SK-N-SH (cell line): ENCODE measurements around the gene RAB11B. TPM values are rescaled to one million over a fixed set of nuclear protein-coding genes. Genes with fewer than 3 reads are reported as not detected.

ENCODE experiments used
- CTCF ChIA-PET: fragments of 300-600, 350-600 bp; formaldehyde crosslinking; extraction: SDS; loops from one replicate; lab custom pipeline; 2021; lab: Yijun Ruan, JAX
- POLR2A ChIA-PET: fragments of 350-600 bp; sonication (Branson Sonifier 250); formaldehyde crosslinking; extraction: SDS; loops from one replicate; lab custom pipeline; 2020; ENCODE audit warnings: antibody characterized with exemption, inconsistent platforms; lab: Yijun Ruan, JAX
- DNase-seq: peaks from one replicate; pipeline ENCODE4 v3.0.0; 2012
- H2AFZ ChIP-seq: fragments of 200-600 bp; sonication (generic); 2 replicates; pipeline ENCODE4 v1.8.1; 2016; ENCODE audit warnings: antibody characterized with exemption, mild to moderate bottlenecking, low read depth
- H3F3A ChIP-seq: fragments of 200-600 bp; sonication (generic); replicated peaks from 2 replicates; pipeline ENCODE3; 2016; ENCODE audit warnings: antibody characterized with exemption, mild to moderate bottlenecking; ENCODE audit not compliant: insufficient read depth
- H3K27ac ChIP-seq, 2 experiments: fragments of 200-500 bp in 1 of 2; fragments of 200-600 bp in 1 of 2; sonication (Bioruptor generic) in 1 of 2; sonication (generic), shearing (Covaris generic) in 1 of 2; 2 replicates each; pipeline versions ENCODE4 v1.5.1 to v1.6.1; 2014 to 2016; ENCODE audit warnings: low read depth in 2 of 2, inconsistent platforms in 1 of 2, low read length in 1 of 2, mild to moderate bottlenecking in 1 of 2, mixed read lengths in 1 of 2
- H3K27me3 ChIP-seq: fragments of 200-600 bp; sonication (generic), shearing (Covaris generic); 2 replicates; pipeline ENCODE4 v1.6.1; 2016; ENCODE audit warnings: mixed run types; ENCODE audit not compliant: insufficient read depth
- H3K36me3 ChIP-seq, 2 experiments: fragments of 200-500 bp in 1 of 2; fragments of 200-600 bp in 1 of 2; sonication (Bioruptor generic) in 1 of 2; sonication (generic) in 1 of 2; replicated peaks in 1 of 2; 2 replicates each; pipeline versions ENCODE3 to v1.5.1; 2014 to 2016; ENCODE audit warnings: low read length in 1 of 2, mild to moderate bottlenecking in 1 of 2; ENCODE audit not compliant: insufficient read depth in 2 of 2, control insufficient read depth in 1 of 2
- H3K4me1 ChIP-seq, 2 experiments: fragments of 200-500 bp in 1 of 2; fragments of 200-600 bp in 1 of 2; sonication (Bioruptor generic) in 1 of 2; sonication (generic), shearing (Covaris generic) in 1 of 2; 2 replicates each; pipeline versions ENCODE4 v1.5.1 to v1.6.1; 2014 to 2016; ENCODE audit warnings: low read depth in 1 of 2, low read length in 1 of 2, mixed run types in 1 of 2; ENCODE audit not compliant: insufficient read depth in 2 of 2, control insufficient read depth in 1 of 2
- H3K4me2 ChIP-seq: fragments of 200-600 bp; sonication (generic), shearing (Covaris generic); 2 replicates; pipeline ENCODE4 v1.6.1; 2017; ENCODE audit warnings: mixed run types
- H3K4me3 ChIP-seq, 2 experiments: fragments of 200-500 bp in 1 of 2; fragments of 200-600 bp in 1 of 2; sonication (Bioruptor generic) in 1 of 2; sonication (generic), shearing (Covaris generic) in 1 of 2; 2 replicates each; pipeline versions ENCODE4 v1.5.1 to v1.8.1; 2014 to 2016; ENCODE audit warnings: low read depth in 2 of 2, inconsistent platforms in 1 of 2, low read length in 1 of 2, mild to moderate bottlenecking in 1 of 2, mixed read lengths in 1 of 2, moderate library complexity in 1 of 2
- H3K79me2 ChIP-seq: fragments of 200-600 bp; sonication (generic); 2 replicates; pipeline ENCODE4 v1.8.1; 2017; ENCODE audit warnings: mild to moderate bottlenecking; ENCODE audit not compliant: insufficient read depth
- H3K9ac ChIP-seq: fragments of 200-600 bp; sonication (generic); 2 replicates; pipeline ENCODE4 v1.6.1; 2017; ENCODE audit warnings: mixed run types
- H3K9me2 ChIP-seq: fragments of 200-600 bp; sonication (generic); 2 replicates; pipeline ENCODE4 v1.6.1; 2017; ENCODE audit warnings: mixed run types
- H3K9me3 ChIP-seq: fragments of 200-600 bp; sonication (generic); 2 replicates; pipeline ENCODE4 v1.6.1; 2017; ENCODE audit warnings: mixed run types, mild to moderate bottlenecking, moderate library complexity
- H4K20me1 ChIP-seq: fragments of 200-600 bp; sonication (generic); 2 replicates; pipeline ENCODE4 v1.6.1; 2017; ENCODE audit warnings: mild to moderate bottlenecking, mixed run types; ENCODE audit not compliant: insufficient read depth
- CHD2 ChIP-seq: fragments of 150-350 bp; IDR thresholded peaks from 2 replicates; pipeline ENCODE4 v1.6.1; 2018; ENCODE audit warnings: low read length; ENCODE audit not compliant: partially characterized antibody
- ELF1 ChIP-seq: IDR thresholded peaks from 2 replicates; pipeline ENCODE4 v1.4.0; 2012
- EZH2phosphoT487 ChIP-seq: fragments of 200-600 bp; sonication (generic); IDR thresholded peaks from 2 replicates; pipeline ENCODE4 v1.6.1; 2017; ENCODE audit warnings: low read depth, mixed run types, mild to moderate bottlenecking, antibody characterized with exemption, moderate library complexity, borderline replicate concordance
- FOSL2 ChIP-seq: IDR thresholded peaks from 2 replicates; pipeline ENCODE4 v1.4.0; 2012; ENCODE audit warnings: low read depth, mild to moderate bottlenecking, moderate library complexity, borderline replicate concordance
- MXI1 ChIP-seq: IDR thresholded peaks from 2 replicates; pipeline ENCODE4 v1.6.1; 2012; ENCODE audit warnings: mild to moderate bottlenecking, low read depth, low read length, improper control_type of control experiment
- POLR2AphosphoS5 ChIP-seq: IDR thresholded peaks from 2 replicates; pipeline ENCODE4 v1.6.1; 2012; ENCODE audit warnings: low read depth, low read length
- RAD21 ChIP-seq: IDR thresholded peaks from 2 replicates; pipeline ENCODE4 v1.6.1; 2012; ENCODE audit warnings: mild to moderate bottlenecking, low read length
- RFX5 ChIP-seq: IDR thresholded peaks from 2 replicates; pipeline ENCODE4 v1.6.1; 2012; ENCODE audit warnings: mild to moderate bottlenecking, improper control_type of control experiment, low read length
- SIN3A ChIP-seq: IDR thresholded peaks from 2 replicates; pipeline ENCODE4 v1.6.1; 2012; ENCODE audit warnings: low read depth, mild to moderate bottlenecking, low read length, moderate library complexity, borderline replicate concordance
- TAF1 ChIP-seq: IDR thresholded peaks from 2 replicates; pipeline ENCODE4 v1.6.1; 2012; ENCODE audit warnings: low read depth, mild to moderate bottlenecking, low read length, moderate library complexity, borderline replicate concordance
- TCF12 ChIP-seq: IDR thresholded peaks from 2 replicates; pipeline ENCODE4 v1.4.0; 2012
- WGBS: methylation state at CpG from one replicate; pipeline ENCODE4 v1.1.6; 2017; ENCODE audit warnings: low lambda C conversion rate; 5-methylcytosine and 5-hydroxymethylcytosine counted together
- polyA plus RNA-seq, 3 experiments: library from polyadenylated mRNA; depleted of rRNA; stranded (reverse); fragments of >200 nt; gene quantifications; 2 replicates each; pipeline ENCODE4 v1.2.3, GENCODE V29; 2012
- TF ChIP-seq, protein P1 (sequence below): fragments of 150-350 bp; IDR thresholded peaks from 2 replicates; pipeline ENCODE4 v1.6.1; 2016; ENCODE audit warnings: mild to moderate bottlenecking, low read depth, low read length
- TF ChIP-seq, protein P2 (sequence below): fragments of 200-600 bp; sonication (generic); IDR thresholded peaks from 2 replicates; pipeline ENCODE4 v1.6.1; 2017; ENCODE audit warnings: antibody characterized with exemption, mild to moderate bottlenecking, moderate library complexity
- TF ChIP-seq, protein P3 (sequence below): IDR thresholded peaks from 2 replicates; pipeline ENCODE4 v1.4.0; 2012; ENCODE audit warnings: low read depth, borderline replicate concordance
- TF ChIP-seq, protein P4 (sequence below): IDR thresholded peaks from 2 replicates; pipeline ENCODE4 v1.6.1; 2012; ENCODE audit warnings: mild to moderate bottlenecking, low read depth, low read length, moderate library complexity

RAB11B gene
- polyA plus RNA-seq, 1 of the 3 experiments (the other 2 are of a cell fraction), result 127 TPM

DNA sequence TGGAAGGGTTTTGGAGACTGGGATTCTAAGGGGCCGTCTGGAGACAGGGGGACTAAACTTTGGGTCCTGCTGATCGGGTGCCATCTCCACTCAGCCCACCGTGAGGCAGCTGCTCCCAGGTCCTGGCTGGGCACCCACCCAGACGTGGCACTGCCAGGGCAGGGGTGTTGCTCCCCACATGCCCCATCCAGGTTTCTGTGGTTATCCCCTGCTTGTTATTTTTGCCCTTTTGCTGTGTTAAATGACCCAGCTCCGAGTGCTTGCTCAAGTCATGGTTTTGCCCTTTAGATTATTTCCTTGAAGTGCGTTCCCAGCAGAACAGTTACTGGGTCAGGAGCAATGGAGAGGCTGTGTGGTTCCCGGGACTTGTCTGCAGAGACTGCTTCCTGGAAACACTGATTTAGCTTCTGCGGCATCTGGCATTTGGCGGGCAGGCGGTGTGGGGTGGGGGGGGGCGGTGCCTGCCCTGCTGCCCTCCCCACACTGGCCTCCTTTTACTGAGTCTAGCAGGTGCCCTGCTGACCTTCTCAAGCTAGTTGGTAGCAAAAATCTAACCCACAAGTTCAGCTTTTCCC, 1.9 kb downstream of the RAB11B start:
- POLR2A ChIA-PET, result interaction anchor here (0.6 to 1.9 kb wide), 4 partner anchors 19 to 881 kb away, joined by 3 to 4 read pairs (median 3); partner anchors contain the start of genes MARCHF2 and ZNF414
- no peaks in the 10 kb centered on the region for H3K9me3 ChIP-seq
- no peak overlapping the region for H3K9ac ChIP-seq
- H3F3A ChIP-seq, result peaks cover 16% of the 10 kb centered on the region
- peaks cover 60% of the 10 kb centered on the region for H4K20me1 ChIP-seq
- no peaks in the 10 kb centered on the region for H3K9me2 ChIP-seq
- H3K36me3 ChIP-seq, result peaks cover 0 to 7% of the 10 kb centered on the region in 2 experiments
- CTCF ChIA-PET, result interaction anchor here (0.9 to 8.0 kb wide), 2 partner anchors 38 to 114 kb away, joined by 3 to 78 read pairs; no protein-coding TSS in a partner anchor
- 27% methylated on average over 3 of the region's 11 CpGs for WGBS
- peak overlapping the region; percentile 39; a peak in 3 of 4 replicates for H3K4me3 ChIP-seq
- peak overlapping the region in 1 of 2 experiments; percentile 80; a peak in 2 of 4 replicates for H3K27ac ChIP-seq
- peak; percentile 57 for DNase-seq
- TF ChIP-seq SIN3A, result no peak
- 0 out of 2 replicates have a peak, but pooled peaks have one; percentile 12 for TF ChIP-seq TCF12
- TF ChIP-seq TAF1, result no peak
- 0 out of 2 replicates have a peak, but pooled peaks have one; percentile 3 for TF ChIP-seq RAD21
- TF ChIP-seq CHD2, result peak; percentile 23
- TF ChIP-seq MXI1, result peak; percentile 55; the same call in 1 of the 2 replicates
- H2AFZ ChIP-seq, result no peak overlapping the region
- peaks cover 14 to 34% of the 10 kb centered on the region in 2 experiments; a peak in 2 of 4 replicates for H3K4me1 ChIP-seq
- H3K4me2 ChIP-seq, result peak overlapping the region; percentile 94
- H3K79me2 ChIP-seq, result peaks cover 77% of the 10 kb centered on the region
- H3K27me3 ChIP-seq, result no peaks in the 10 kb centered on the region

DNA sequence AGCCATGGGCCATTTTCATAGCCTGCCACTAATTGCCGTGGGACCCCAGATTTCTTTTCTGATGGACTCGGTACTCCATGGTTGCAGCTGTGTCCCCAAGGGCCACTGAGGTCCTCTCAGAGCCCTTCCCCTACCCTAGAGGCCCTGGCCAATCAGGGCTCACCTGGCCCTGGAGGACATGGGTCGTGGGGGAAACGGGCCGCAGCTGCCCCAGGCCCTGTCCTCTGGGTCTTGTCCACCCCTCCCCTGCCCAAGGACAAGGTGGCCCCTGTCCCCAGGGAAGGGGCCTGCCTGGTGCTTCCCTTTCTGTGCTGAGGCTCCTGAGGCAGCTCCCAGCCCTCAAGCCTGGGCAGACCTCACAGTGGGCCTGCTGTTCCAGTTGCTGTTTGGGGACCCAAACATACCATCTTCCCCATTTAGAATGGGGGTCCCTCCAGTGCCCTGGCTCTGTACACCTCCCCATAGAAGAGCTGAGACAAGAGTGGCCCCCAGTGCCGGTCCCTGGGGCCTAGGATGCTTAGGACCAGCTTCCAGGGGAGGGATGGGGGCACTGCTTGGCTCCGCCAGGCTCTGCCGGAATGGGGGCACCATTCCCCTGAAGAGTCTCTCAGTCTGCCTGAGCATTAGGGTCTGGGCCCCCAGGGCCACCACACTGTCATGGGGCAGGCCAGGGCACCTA, 3.2 kb downstream of the RAB11B start:
- peaks cover 90% of the 10 kb centered on the region for H3K79me2 ChIP-seq
- CTCF ChIA-PET, result interaction anchor here (0.5 to 8.0 kb wide), 3 partner anchors 19 to 133 kb away, joined by 3 to 78 read pairs (median 8); partner anchors contain the start of gene MARCHF2
- H3K27ac ChIP-seq, result peak overlapping the region in 1 of 2 experiments; percentile 26; a peak in 1 of 4 replicates
- TF ChIP-seq, protein P1, sequence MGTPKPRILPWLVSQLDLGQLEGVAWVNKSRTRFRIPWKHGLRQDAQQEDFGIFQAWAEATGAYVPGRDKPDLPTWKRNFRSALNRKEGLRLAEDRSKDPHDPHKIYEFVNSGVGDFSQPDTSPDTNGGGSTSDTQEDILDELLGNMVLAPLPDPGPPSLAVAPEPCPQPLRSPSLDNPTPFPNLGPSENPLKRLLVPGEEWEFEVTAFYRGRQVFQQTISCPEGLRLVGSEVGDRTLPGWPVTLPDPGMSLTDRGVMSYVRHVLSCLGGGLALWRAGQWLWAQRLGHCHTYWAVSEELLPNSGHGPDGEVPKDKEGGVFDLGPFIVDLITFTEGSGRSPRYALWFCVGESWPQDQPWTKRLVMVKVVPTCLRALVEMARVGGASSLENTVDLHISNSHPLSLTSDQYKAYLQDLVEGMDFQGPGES, result no peak
- TF ChIP-seq POLR2AphosphoS5, result no peak
- no peak for TF ChIP-seq RAD21
- TF ChIP-seq, protein P2, sequence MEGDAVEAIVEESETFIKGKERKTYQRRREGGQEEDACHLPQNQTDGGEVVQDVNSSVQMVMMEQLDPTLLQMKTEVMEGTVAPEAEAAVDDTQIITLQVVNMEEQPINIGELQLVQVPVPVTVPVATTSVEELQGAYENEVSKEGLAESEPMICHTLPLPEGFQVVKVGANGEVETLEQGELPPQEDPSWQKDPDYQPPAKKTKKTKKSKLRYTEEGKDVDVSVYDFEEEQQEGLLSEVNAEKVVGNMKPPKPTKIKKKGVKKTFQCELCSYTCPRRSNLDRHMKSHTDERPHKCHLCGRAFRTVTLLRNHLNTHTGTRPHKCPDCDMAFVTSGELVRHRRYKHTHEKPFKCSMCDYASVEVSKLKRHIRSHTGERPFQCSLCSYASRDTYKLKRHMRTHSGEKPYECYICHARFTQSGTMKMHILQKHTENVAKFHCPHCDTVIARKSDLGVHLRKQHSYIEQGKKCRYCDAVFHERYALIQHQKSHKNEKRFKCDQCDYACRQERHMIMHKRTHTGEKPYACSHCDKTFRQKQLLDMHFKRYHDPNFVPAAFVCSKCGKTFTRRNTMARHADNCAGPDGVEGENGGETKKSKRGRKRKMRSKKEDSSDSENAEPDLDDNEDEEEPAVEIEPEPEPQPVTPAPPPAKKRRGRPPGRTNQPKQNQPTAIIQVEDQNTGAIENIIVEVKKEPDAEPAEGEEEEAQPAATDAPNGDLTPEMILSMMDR, result no peak
- TF ChIP-seq RFX5, result no peak
- TF ChIP-seq, protein P3, sequence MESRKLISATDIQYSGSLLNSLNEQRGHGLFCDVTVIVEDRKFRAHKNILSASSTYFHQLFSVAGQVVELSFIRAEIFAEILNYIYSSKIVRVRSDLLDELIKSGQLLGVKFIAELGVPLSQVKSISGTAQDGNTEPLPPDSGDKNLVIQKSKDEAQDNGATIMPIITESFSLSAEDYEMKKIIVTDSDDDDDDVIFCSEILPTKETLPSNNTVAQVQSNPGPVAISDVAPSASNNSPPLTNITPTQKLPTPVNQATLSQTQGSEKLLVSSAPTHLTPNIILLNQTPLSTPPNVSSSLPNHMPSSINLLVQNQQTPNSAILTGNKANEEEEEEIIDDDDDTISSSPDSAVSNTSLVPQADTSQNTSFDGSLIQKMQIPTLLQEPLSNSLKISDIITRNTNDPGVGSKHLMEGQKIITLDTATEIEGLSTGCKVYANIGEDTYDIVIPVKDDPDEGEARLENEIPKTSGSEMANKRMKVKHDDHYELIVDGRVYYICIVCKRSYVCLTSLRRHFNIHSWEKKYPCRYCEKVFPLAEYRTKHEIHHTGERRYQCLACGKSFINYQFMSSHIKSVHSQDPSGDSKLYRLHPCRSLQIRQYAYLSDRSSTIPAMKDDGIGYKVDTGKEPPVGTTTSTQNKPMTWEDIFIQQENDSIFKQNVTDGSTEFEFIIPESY, result no peak
- no peak for TF ChIP-seq FOSL2
- TF ChIP-seq, protein P4, sequence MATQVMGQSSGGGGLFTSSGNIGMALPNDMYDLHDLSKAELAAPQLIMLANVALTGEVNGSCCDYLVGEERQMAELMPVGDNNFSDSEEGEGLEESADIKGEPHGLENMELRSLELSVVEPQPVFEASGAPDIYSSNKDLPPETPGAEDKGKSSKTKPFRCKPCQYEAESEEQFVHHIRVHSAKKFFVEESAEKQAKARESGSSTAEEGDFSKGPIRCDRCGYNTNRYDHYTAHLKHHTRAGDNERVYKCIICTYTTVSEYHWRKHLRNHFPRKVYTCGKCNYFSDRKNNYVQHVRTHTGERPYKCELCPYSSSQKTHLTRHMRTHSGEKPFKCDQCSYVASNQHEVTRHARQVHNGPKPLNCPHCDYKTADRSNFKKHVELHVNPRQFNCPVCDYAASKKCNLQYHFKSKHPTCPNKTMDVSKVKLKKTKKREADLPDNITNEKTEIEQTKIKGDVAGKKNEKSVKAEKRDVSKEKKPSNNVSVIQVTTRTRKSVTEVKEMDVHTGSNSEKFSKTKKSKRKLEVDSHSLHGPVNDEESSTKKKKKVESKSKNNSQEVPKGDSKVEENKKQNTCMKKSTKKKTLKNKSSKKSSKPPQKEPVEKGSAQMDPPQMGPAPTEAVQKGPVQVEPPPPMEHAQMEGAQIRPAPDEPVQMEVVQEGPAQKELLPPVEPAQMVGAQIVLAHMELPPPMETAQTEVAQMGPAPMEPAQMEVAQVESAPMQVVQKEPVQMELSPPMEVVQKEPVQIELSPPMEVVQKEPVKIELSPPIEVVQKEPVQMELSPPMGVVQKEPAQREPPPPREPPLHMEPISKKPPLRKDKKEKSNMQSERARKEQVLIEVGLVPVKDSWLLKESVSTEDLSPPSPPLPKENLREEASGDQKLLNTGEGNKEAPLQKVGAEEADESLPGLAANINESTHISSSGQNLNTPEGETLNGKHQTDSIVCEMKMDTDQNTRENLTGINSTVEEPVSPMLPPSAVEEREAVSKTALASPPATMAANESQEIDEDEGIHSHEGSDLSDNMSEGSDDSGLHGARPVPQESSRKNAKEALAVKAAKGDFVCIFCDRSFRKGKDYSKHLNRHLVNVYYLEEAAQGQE, result no peak
- no peak for TF ChIP-seq ELF1
- TF ChIP-seq EZH2phosphoT487, result no peak

More for the DNA sequence above, 3.2 kb downstream of the RAB11B start:
- no peaks in the 10 kb centered on the region for H3K9me3 ChIP-seq
- peaks cover 0 to 3% of the 10 kb centered on the region in 2 experiments for H3K36me3 ChIP-seq
- WGBS, result 57% methylated on average over 2 of the region's 8 CpGs
- H3K4me3 ChIP-seq, result no peak overlapping the region
- no peaks in the 10 kb centered on the region for H3K27me3 ChIP-seq
- H3K4me2 ChIP-seq, result no peak overlapping the region
- POLR2A ChIA-PET, result no interaction called here
- no peak overlapping the region for H2AFZ ChIP-seq
- peaks cover 14 to 36% of the 10 kb centered on the region in 2 experiments; a peak in 2 of 4 replicates for H3K4me1 ChIP-seq
- H3K9me2 ChIP-seq, result no peaks in the 10 kb centered on the region
- H3K9ac ChIP-seq, result no peak overlapping the region
- peaks cover 72% of the 10 kb centered on the region for H4K20me1 ChIP-seq
- H3F3A ChIP-seq, result peaks cover 8% of the 10 kb centered on the region
- no peak for DNase-seq
